AG09309 (cell line): Measurements from ENCODE around the gene HSD17B4.

Experiments used
- DNase-seq: peaks from one replicate; pipeline ENCODE4 v3.0.0-alpha.2; 2010; ENCODE audit warnings: low read depth
- H3K4me3 ChIP-seq: 2 replicates; pipeline ENCODE4 v1.5.1; 2011; ENCODE audit warnings: mild to moderate bottlenecking, low read depth, low read length, moderate library complexity; ENCODE audit not compliant: control insufficient read depth
- TF ChIP-seq, protein P1 (sequence below): IDR thresholded peaks from 2 replicates; pipeline ENCODE4 v1.5.1; 2011; ENCODE audit warnings: mild to moderate bottlenecking, low read depth, low read length, inconsistent platforms; ENCODE audit not compliant: insufficient read depth, control insufficient read depth; ENCODE audit errors: missing control alignments

The HSD17B4 gene

DNA sequence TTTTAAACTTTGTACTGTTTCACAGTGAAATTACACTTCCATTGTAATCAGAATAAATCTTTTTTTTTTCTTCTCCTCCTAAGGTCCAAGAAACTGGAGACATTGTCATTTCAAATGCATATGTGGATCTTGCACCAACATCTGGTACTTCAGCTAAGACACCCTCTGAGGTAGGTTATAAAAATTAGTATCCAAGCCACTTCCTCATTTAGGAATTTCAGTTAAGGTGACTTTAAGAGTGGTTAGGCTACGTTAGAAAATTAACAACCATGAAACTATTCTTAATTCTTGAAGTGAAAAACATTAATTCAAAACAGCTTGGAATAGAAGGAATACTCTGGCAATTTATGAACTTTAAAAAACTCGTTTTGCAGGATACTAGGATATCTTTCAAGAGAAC is 77.5 kb downstream of the HSD17B4 start:
- TF ChIP-seq, protein P1, sequence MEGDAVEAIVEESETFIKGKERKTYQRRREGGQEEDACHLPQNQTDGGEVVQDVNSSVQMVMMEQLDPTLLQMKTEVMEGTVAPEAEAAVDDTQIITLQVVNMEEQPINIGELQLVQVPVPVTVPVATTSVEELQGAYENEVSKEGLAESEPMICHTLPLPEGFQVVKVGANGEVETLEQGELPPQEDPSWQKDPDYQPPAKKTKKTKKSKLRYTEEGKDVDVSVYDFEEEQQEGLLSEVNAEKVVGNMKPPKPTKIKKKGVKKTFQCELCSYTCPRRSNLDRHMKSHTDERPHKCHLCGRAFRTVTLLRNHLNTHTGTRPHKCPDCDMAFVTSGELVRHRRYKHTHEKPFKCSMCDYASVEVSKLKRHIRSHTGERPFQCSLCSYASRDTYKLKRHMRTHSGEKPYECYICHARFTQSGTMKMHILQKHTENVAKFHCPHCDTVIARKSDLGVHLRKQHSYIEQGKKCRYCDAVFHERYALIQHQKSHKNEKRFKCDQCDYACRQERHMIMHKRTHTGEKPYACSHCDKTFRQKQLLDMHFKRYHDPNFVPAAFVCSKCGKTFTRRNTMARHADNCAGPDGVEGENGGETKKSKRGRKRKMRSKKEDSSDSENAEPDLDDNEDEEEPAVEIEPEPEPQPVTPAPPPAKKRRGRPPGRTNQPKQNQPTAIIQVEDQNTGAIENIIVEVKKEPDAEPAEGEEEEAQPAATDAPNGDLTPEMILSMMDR, result no peak
- DNase-seq, result no peak
- H3K4me3 ChIP-seq, result no peak overlapping the region

DNA sequence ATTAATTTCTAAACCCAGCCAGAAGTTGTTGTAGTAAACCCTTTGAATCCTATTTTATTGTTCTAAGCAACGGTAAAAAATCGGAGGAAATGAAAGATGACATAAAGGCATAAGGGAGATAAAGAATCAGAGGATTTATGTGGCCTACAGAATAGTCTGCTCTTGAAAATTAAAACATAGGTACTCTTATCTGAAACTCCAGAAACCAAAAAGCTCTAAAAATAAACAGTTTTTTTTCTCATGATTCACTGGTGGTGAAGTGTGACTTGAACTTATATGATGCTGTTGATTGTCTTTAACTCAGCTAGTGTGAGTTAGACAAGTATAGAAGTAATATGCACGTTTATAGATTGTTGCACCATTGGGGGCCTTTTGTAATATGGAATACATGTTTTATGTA is 80.3 kb downstream of the HSD17B4 start:
- no peak for DNase-seq
- TF ChIP-seq, protein P1, result no peak
- no peak overlapping the region for H3K4me3 ChIP-seq

DNA sequence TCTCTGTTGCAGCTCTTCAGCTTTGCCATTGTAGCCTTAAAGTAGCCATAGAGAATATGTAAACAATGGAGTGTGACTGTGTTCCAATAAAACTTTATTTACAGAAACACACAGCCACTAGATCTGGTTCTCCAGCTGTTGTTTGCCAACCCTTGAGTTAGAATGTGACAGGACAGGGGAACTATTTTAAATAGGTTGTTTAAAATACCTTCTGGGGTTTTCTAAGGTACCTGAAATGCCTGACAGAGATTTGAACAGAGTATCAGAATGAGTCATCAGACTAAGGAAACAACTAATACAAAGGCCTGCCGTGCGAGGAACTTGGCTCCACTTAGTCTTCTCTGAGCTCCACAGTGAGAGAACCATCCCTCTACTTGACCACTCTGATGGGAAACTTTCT is 85.4 kb downstream of the HSD17B4 start:
- DNase-seq, result no peak
- no peak overlapping the region for H3K4me3 ChIP-seq
- TF ChIP-seq, protein P1, result no peak

DNA sequence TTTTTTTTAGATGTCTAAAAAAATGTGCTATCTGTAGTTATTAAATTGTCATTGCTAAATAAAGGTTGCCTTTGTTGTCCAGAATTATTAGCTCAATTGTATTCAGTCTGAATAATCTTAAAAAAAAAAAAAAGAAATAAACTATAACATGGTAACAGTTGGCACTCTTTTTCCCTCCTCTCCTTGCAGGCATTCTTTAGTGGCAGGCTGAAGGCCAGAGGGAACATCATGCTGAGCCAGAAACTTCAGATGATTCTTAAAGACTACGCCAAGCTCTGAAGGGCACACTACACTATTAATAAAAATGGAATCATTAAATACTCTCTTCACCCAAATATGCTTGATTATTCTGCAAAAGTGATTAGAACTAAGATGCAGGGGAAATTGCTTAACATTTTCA is 89.4 kb downstream of the HSD17B4 start:
- TF ChIP-seq, protein P1, result no peak
- no peak overlapping the region for H3K4me3 ChIP-seq
- no peak for DNase-seq

DNA sequence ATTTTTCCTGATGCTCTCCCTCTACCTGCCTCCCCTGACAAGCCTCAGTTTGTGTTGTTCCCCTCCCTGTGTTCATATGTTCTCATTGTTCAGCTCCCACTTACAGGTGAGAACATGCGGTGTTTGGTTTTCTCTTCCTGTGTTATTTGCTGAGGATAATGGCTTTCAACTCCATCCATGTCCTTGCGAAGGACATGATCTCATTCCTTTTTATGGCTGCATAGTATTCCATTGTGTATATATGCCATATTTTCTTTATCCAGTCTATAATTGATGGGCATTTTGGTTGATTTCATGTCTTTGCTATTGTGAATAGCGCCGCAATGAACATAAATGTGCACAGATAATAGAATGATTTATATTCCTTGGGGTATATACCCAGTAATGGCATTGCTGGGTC is 99.5 kb downstream of the HSD17B4 start:
- no peak overlapping the region for H3K4me3 ChIP-seq
- DNase-seq, result no peak
- TF ChIP-seq, protein P1, result no peak

DNA sequence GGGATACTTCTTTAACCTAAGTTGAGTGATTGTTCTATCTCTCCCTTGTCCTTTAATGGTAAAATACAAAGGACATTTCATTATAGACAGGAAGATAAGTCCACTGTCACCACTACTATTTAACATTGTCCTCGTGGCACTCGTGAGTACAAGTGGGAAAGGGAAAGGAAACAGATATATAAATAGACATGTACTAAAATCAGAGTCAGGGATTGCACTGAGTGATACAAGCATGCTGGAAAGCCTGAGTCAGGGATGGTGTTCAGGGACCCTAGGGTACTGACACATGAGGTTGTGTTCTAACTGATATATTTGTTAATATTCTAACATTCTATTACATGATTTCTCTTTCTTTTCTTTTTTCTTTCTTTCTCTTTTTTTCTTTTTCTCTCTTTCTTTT is 102.3 kb downstream of the HSD17B4 start:
- no peak overlapping the region for H3K4me3 ChIP-seq
- TF ChIP-seq, protein P1, result no peak
- no peak for DNase-seq

DNA sequence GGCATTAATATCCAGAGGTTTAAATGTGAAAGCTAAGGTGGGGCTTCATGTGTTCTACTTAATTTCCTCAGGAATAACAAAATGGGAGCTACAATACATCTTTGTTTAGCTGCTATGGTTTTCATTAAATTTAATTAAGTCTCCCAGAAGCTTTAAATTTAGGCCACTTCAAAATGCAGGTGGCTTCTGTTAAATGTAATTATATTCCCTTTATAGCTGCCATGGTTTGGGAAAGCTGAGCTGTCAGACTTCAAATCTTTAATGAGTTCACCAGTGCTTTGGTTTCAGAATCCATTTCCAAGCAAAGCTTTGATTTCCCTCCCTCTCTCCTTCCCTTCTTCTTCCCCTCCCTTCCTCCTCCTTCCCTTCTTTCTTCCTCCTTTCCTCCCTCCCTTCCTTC is 118.6 kb downstream of the HSD17B4 start:
- no peak for DNase-seq
- no peak overlapping the region for H3K4me3 ChIP-seq
- TF ChIP-seq, protein P1, result no peak
